WERI-Rb-1 (cell line): ENCODE measurements around the gene NATD1.

Experiments
- DNase-seq: peaks from one replicate; pipeline ENCODE4 v3.0.0-alpha.2; 2020
- H3K27ac ChIP-seq: fragments of 250-450 bp; sonication (Bioruptor Pico); 2 replicates; pipeline ENCODE4 v1.5.1; 2020; ENCODE audit warnings: mild to moderate bottlenecking, moderate library complexity
- H3K27me3 ChIP-seq: fragments of 250-450 bp; sonication (Bioruptor Pico); 2 replicates; pipeline ENCODE4 v1.5.1; 2021; ENCODE audit warnings: mild to moderate bottlenecking, low read depth, moderate library complexity; ENCODE audit not compliant: insufficient read depth, severe bottlenecking
- H3K36me3 ChIP-seq: fragments of 250-450 bp; sonication (Bioruptor Pico); 2 replicates; pipeline ENCODE4 v1.5.1; 2020; ENCODE audit warnings: mild to moderate bottlenecking, moderate library complexity
- H3K4me3 ChIP-seq: 2 replicates; pipeline ENCODE4 v1.5.1; 2011; ENCODE audit warnings: low read depth, mild to moderate bottlenecking, control low read depth, low read length
- H3K9me3 ChIP-seq: fragments of 250-450 bp; sonication (Bioruptor Pico); 2 replicates; pipeline ENCODE4 v1.5.1; 2021; ENCODE audit warnings: mild to moderate bottlenecking, moderate library complexity; ENCODE audit not compliant: severe bottlenecking
- CTCF ChIP-seq: IDR thresholded peaks from 2 replicates; pipeline ENCODE4 v1.5.1; 2011; ENCODE audit warnings: low read depth, mild to moderate bottlenecking, control low read depth, inconsistent platforms, low read length

Gene NATD1

GRCh38 chr17:21298983-21299519 lies 45.8 kb upstream of the NATD1 start:
- Histone ChIP-seq H3K27ac (no peak overlapping the region), H3K27me3 (peaks cover 19% of the 10 kb centered on the region), H3K9me3 (no peaks in the 10 kb centered on the region), H3K4me3 (no peak overlapping the region), H3K36me3 (peaks cover 14% of the 10 kb centered on the region; the same call in 1 of the 2 replicates)
- no peak for TF ChIP-seq CTCF
- DNase-seq, result no peak

GRCh38 chr17:21298056-21298982 lies 45.1 kb upstream of the NATD1 start:
- Histone ChIP-seq H3K4me3 (no peak overlapping the region), H3K9me3 (no peaks in the 10 kb centered on the region), H3K36me3 (peaks cover 14% of the 10 kb centered on the region; the same call in 1 of the 2 replicates), H3K27ac (no peak overlapping the region), H3K27me3 (peaks cover 14% of the 10 kb centered on the region)
- TF ChIP-seq CTCF, result no peak
- no peak for DNase-seq

- Histone ChIP-seq H3K4me3 (no peak overlapping the region), H3K36me3 (peaks cover 10% of the 10 kb centered on the region; the same call in 1 of the 2 replicates), H3K27me3 (peaks cover 13% of the 10 kb centered on the region), H3K9me3 (no peaks in the 10 kb centered on the region), H3K27ac (no peak overlapping the region)
- DNase-seq, result no peak
- no peak for TF ChIP-seq CTCF
These were observed 44.4 kb upstream of the NATD1 start for GRCh38 chr17:21297597-21297996.

- no peak for TF ChIP-seq CTCF
- no peak overlapping the region for H3K4me3 ChIP-seq
- H3K27ac ChIP-seq, result no peak overlapping the region
- no peak for DNase-seq
- peaks cover 10% of the 10 kb centered on the region; the same call in 1 of the 2 replicates for H3K36me3 ChIP-seq
- peaks cover 17% of the 10 kb centered on the region for H3K27me3 ChIP-seq
- H3K9me3 ChIP-seq, result no peaks in the 10 kb centered on the region
These were observed 43.9 kb upstream of the NATD1 start for GRCh38 chr17:21297026-21297520.

GRCh38 chr17:21296097-21297025 lies 43.2 kb upstream of the NATD1 start:
- no peak for TF ChIP-seq CTCF
- no peaks in the 10 kb centered on the region for H3K9me3 ChIP-seq

More at GRCh38 chr17:21296097-21297025, 43.2 kb upstream of the NATD1 start:
- H3K36me3 ChIP-seq, result peaks cover 9% of the 10 kb centered on the region; the same call in 1 of the 2 replicates
- no peak overlapping the region for H3K27ac ChIP-seq
- no peak for DNase-seq
- H3K4me3 ChIP-seq, result no peak overlapping the region
- H3K27me3 ChIP-seq, result peaks cover 17% of the 10 kb centered on the region
